HG03135 (cell line): ENCODE data around the gene SPATA20.

Source experiments
- ATAC-seq: cut with Tn5 transposase; IDR thresholded peaks from one replicate; pipeline ENCODE4 v1.9.1; 2021; ENCODE audit warnings: mild to moderate bottlenecking, moderate library complexity; ENCODE audit not compliant: unreplicated experiment

SPATA20 gene

GRCh38 chr17:50594128-50594823, 47.3 kb downstream of the SPATA20 start:
- ATAC-seq = no peak

DNA sequence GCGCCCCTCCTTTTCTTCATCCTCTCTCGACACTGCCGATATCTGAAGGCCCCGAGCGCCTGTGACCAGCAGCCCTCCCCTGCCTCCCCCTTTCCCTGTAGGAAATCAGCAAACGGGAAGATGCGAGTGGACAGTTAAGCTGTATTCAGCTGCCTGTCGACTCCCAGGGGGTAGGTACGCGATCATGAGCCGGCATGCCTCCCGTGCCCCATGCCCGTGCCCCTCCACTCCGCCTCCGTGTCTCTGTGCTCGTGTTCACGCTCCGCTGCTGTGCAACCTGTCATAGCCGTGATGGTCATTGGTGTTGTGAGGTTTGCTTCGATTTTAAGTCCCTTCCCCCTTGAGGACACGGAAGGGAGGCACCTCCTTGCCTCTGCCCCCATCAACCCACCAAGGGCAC, 47.9 kb downstream of the SPATA20 start:
- ATAC-seq = no peak

DNA sequence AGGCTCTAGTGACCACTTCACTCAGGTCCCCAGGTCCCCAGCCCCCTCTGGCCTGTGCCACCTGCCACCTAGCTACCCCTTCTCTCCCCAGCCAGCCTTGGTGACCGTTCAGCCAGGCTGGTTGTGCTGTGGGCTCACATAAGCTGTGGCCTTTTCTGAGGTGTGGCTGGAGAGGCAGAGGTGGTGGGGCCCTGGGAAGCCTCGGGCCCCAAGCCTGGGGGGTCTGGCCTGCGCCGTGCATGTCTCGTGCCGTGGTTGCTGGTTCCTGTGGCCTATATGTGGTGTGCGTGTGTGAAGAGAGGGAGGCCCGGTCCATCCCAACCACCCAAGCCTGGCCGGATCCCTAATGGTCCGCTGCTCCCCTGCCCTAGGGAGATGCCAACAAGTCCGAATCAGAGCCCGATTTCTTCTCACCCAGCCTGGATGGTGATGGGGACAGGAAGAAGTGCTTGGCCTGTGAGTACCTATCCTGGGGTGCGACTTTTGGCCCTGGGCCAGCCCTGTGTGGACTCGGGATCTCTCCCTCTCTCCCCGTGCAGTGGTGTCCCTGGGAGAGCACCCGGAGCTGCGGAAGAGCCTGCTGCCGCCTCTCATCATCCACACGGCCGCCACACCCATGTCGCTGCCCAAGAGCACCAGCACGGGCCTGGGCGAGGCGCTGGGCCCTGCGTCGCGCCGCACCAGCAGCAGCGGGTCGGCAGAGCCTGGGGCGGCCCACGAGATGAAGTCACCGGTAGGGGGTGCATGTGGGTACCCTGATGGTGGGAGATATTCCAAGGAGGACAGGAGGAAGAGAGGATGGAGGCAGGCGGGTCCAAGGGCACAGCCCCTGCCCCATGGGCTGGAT, 49.4 kb downstream of the SPATA20 start:
- ATAC-seq = no peak

DNA sequence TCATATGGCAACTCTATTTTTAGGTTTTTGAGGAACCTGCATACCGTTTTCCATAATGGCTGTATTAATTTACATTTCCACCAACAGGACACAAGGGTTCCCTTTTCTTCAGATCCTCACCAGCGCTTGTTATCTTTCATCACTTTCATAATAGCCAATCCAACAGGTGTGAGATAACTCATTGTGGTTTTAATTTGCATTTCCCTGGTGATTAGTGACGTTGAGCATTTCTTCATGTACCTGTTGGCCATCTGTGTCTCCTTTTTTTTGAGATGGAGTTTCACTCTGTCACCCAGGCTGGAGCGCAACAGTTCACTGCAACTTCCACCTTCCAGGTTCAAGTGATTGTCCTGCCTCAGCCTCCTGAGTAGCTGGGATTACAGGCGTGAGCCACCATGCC, 51.5 kb downstream of the SPATA20 start:
- no peak for ATAC-seq

DNA sequence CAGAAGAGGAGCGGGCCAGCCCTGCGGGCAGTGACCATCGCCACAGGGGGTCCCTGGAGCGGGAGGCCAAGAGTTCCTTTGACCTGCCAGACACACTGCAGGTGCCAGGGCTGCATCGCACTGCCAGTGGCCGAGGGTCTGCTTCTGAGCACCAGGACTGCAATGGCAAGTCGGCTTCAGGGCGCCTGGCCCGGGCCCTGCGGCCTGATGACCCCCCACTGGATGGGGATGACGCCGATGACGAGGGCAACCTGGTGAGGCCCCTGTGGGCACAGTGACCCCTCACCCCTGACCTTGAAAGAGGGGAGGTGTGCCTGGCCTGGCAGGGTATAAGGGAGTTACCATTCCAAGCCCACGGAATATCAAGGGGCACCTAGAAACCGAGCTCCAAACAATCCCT, 52.6 kb downstream of the SPATA20 start:
- ATAC-seq = no peak

GRCh38 chr17:50601823-50602375, 54.9 kb downstream of the SPATA20 start:
- no peak for ATAC-seq

GRCh38 chr17:50602836-50603235, 55.9 kb downstream of the SPATA20 start:
- ATAC-seq = no peak

- no peak for ATAC-seq
Observed at GRCh38 chr17:50603340-50603739, 56.4 kb downstream of the SPATA20 start.

DNA sequence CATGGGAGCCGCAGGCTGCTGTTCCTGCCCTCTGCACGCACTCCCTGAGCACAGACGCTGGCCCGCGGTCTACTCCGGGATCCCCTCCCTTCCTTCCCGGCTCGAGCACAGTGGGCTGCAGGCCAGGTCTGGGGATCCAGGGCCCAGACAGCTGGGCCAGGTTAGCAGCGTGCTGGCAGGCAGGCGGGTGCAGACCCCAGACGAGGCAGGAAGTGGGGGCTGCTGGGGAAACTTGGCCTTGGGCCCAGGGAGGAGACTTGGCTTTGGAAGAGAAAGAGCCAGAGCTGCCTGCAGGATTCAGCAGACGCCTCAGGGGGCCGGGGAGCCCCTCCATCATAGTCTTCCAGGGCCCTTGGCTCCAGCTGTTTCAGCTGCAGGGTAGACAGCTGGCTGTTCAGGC, 57.5 kb downstream of the SPATA20 start:
- no peak for ATAC-seq

GRCh38 chr17:50605429-50605828, 58.5 kb downstream of the SPATA20 start:
- ATAC-seq = no peak
